GM13977 (cell line): ENCODE data around the gene GMDS.

Experiments used
- DNase-seq: peaks from one replicate; pipeline ENCODE4 v3.0.0; 2012; ENCODE audit warnings: low spot score
- CTCF ChIP-seq: IDR thresholded peaks from 2 replicates; pipeline ENCODE4 v1.5.1; 2012; ENCODE audit warnings: mild to moderate bottlenecking, control low read depth; ENCODE audit not compliant: insufficient read depth; ENCODE audit errors: extremely low read depth, missing control alignments
- in situ Hi-C: fragments of 300-500 bp; cut with MboI; formaldehyde crosslinking; loops from one replicate; pipeline ENCODE4 v1.12.0; 2022; ENCODE audit warnings: low sequenced_read_pairs, low pct_unique_long_range_greater_than_20kb, mixed read lengths, inconsistent platforms; ENCODE audit not compliant: unreplicated experiment

Gene GMDS

GRCh38 chr6:1820165-1820564 is 425.2 kb downstream of the GMDS start:
- no peak for TF ChIP-seq CTCF
- in situ Hi-C loops, result no loop called here
- no peak for DNase-seq

- in situ Hi-C loops, result no loop called here
- TF ChIP-seq CTCF, result no peak
- no peak for DNase-seq
Measured at GRCh38 chr6:1819007-1819406, 426.4 kb downstream of the GMDS start.

GRCh38 chr6:1817033-1817761 is 428.2 kb downstream of the GMDS start:
- in situ Hi-C loops, result no loop called here
- no peak for TF ChIP-seq CTCF
- DNase-seq, result no peak

GRCh38 chr6:1815827-1816452 is 429.5 kb downstream of the GMDS start:
- DNase-seq, result no peak
- TF ChIP-seq CTCF, result no peak
- in situ Hi-C loops, result no loop called here

- no peak for TF ChIP-seq CTCF
- DNase-seq, result no peak
- in situ Hi-C loops, result no loop called here
Measured at GRCh38 chr6:1814279-1814678, 431.1 kb downstream of the GMDS start.

GRCh38 chr6:1812487-1812886 is 432.9 kb downstream of the GMDS start:
- in situ Hi-C loops, result no loop called here
- no peak for TF ChIP-seq CTCF
- DNase-seq, result no peak
